Measurements from ENCODE around the gene LAPTM5. TPM values are rescaled to one million over a fixed set of nuclear protein-coding genes. Genes with fewer than 3 reads are reported as not detected.

Gene LAPTM5
- total and polyA plus RNA-seq, 4 donors, result 58.7 to 653 (median 271) TPM

DNA sequence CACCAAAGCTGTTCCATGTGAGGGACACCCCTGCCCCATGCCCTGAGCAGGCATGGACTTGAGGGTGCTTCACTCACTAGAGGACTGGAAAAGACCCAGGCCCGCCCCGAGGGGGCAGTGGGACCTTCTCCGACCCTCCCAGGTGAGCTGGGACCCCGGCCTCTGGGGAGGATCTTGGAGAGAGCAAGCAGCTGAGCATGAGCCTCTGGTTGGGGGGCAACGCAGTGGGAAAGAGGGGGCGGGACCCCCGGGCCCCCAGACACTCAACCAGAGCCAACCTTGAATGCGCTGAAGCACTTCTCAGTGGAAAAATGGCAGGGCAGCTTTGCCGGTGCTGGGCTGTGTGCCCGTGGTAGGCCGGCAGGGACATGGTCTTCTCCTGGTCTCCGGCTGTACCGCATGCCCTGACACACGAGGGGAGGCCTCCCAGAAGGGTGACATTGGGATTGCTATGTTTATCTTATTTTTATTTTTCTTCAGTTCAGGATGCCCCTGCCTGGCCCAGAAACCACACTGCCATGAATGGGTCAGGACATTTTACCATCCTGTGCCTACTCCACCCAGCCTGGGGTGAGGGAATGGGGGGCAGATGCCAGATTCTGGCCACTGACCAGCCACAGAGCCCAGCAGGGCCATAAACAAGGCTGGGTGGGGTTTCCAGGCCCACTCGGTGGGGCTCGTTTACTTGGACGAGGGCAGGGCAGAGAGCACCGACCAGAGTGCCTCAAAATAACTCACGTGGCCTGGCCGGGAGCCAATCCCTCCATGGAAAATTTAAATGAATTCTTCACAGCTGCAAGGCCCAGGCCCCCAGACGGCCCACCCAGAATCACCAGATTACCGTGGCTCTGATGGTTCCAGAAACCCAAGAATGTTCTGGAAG is 17.2 kb upstream of the LAPTM5 start:
- H3K9ac ChIP-seq (ENCODE audit: insufficient read depth in 1 of 2, low read length in 2 of 2), result no peak overlapping the region

DNA sequence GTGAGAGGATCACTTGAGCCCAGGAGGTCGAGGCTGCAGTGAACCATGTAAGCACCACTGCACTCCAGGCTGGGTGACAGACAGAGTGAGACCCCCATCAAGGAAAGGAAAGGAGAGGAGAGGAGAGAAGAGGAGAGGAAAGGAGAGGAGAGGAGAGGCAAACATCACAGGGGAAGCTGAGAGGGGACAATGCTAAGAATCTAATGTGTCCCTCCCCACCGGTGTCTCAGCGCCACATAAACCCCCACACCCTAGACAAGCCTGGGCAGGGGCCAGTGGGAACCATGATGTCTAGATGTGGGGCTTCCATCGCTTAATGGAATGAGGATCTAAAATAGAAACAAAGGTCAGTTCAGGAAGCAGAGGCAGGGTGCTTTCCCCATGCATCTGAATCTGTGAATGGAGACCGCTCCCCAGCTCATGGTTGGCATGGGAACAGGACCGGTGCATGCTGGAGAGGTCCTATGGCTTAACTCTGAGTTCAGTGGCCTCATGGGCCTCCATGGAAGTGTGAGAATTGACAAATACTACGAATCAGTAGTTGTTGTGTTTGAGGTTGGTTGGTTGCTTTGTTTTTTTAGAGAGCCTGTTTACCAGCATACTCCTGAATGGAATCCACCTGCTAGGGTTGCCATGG is 16.3 kb upstream of the LAPTM5 start:
- no peaks in the 10 kb centered on the region for H3K4me1 ChIP-seq (ENCODE audit: control insufficient read depth in 5 of 5, insufficient read depth in 5 of 5, low read length in 5 of 5)
- H3K27me3 ChIP-seq (ENCODE audit: control insufficient read depth in 3 of 3, insufficient read depth in 3 of 3, low read length in 2 of 3), result no peaks in the 10 kb centered on the region
- DNase-seq (no peak), ATAC-seq (ENCODE audit: insufficient read depth, low FRiP score) (no peak)
- WGBS, 2 donors, result 76 to 77% methylated on average over 7 of the region's 7 CpGs
- H3K36me3 ChIP-seq (ENCODE audit: control insufficient read depth in 4 of 4, insufficient read depth in 4 of 4, low read length in 4 of 4), result no peaks in the 10 kb centered on the region
- H3K9ac ChIP-seq (ENCODE audit: insufficient read depth in 1 of 2, low read length in 2 of 2), result no peak overlapping the region
- no peaks in the 10 kb centered on the region for H3K9me3 ChIP-seq (ENCODE audit: control insufficient read depth in 4 of 4, insufficient read depth in 3 of 4, low read length in 3 of 4)
- TF ChIP-seq, protein P1, sequence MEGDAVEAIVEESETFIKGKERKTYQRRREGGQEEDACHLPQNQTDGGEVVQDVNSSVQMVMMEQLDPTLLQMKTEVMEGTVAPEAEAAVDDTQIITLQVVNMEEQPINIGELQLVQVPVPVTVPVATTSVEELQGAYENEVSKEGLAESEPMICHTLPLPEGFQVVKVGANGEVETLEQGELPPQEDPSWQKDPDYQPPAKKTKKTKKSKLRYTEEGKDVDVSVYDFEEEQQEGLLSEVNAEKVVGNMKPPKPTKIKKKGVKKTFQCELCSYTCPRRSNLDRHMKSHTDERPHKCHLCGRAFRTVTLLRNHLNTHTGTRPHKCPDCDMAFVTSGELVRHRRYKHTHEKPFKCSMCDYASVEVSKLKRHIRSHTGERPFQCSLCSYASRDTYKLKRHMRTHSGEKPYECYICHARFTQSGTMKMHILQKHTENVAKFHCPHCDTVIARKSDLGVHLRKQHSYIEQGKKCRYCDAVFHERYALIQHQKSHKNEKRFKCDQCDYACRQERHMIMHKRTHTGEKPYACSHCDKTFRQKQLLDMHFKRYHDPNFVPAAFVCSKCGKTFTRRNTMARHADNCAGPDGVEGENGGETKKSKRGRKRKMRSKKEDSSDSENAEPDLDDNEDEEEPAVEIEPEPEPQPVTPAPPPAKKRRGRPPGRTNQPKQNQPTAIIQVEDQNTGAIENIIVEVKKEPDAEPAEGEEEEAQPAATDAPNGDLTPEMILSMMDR (IDR thresholded peaks at IDR 0.05; ENCODE audit: control extremely low read depth, extremely low read depth), result no peak
- H3K4me3 ChIP-seq, result no peak overlapping the region
- no peak overlapping the region for H3K27ac ChIP-seq (ENCODE audit: low read depth in 1 of 2, low read length in 1 of 2)

More for the DNA sequence above, 17.2 kb upstream of the LAPTM5 start:
- no peak overlapping the region for H3K27ac ChIP-seq (ENCODE audit: low read depth in 1 of 2, low read length in 1 of 2)
- no peak for DNase-seq
- H3K4me3 ChIP-seq, result no peak overlapping the region
- no peaks in the 10 kb centered on the region for H3K9me3 ChIP-seq (ENCODE audit: control insufficient read depth in 4 of 4, insufficient read depth in 3 of 4, low read length in 3 of 4)
- ATAC-seq (ENCODE audit: insufficient read depth, low FRiP score), result no peak
- H3K4me1 ChIP-seq (ENCODE audit: control insufficient read depth in 5 of 5, insufficient read depth in 5 of 5, low read length in 5 of 5), result no peaks in the 10 kb centered on the region
- WGBS, 2 donors, result 68 to 75% methylated on average over 22 of the region's 22 CpGs
- no peaks in the 10 kb centered on the region for H3K36me3 ChIP-seq (ENCODE audit: control insufficient read depth in 4 of 4, insufficient read depth in 4 of 4, low read length in 4 of 4)
- TF ChIP-seq, protein P1 (IDR thresholded peaks at IDR 0.05; ENCODE audit: control extremely low read depth, extremely low read depth), result no peak
- H3K27me3 ChIP-seq (ENCODE audit: control insufficient read depth in 3 of 3, insufficient read depth in 3 of 3, low read length in 2 of 3), result no peaks in the 10 kb centered on the region

DNA sequence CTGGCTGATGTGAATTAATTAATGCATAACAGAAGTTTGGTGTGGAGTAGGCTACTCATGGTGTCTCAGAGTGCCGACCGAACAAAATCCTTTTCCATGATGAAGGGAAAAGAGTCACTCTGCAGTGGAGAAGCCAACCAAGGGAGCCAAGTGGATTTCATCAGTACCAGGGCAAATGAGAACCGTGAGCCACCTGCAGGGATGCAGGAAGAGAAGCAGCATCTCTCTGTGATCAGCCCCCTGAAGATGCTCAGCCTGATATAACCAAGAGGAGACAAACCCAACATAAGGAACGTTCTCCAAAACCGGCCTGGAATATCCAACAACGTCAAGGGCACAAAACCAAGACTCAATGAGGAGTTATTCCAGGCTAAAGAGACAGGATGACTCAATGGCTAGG is 13.4 kb upstream of the LAPTM5 start:
- no peaks in the 10 kb centered on the region for H3K27me3 ChIP-seq (ENCODE audit: control insufficient read depth in 3 of 3, insufficient read depth in 3 of 3, low read length in 2 of 3)
- H3K36me3 ChIP-seq (ENCODE audit: control insufficient read depth in 4 of 4, insufficient read depth in 4 of 4, low read length in 4 of 4), result no peaks in the 10 kb centered on the region
- ATAC-seq (ENCODE audit: insufficient read depth, low FRiP score), result no peak
- no peak overlapping the region for H3K27ac ChIP-seq (ENCODE audit: low read depth in 1 of 2, low read length in 1 of 2)
- WGBS, 2 donors, result 89 to 90% methylated on average over 6 of the region's 6 CpGs
- H3K9me3 ChIP-seq (ENCODE audit: control insufficient read depth in 4 of 4, insufficient read depth in 3 of 4, low read length in 3 of 4), result no peaks in the 10 kb centered on the region
- H3K9ac ChIP-seq (ENCODE audit: insufficient read depth in 1 of 2, low read length in 2 of 2), result no peak overlapping the region
- H3K4me3 ChIP-seq, result no peak overlapping the region
- no peak for DNase-seq
- H3K4me1 ChIP-seq (ENCODE audit: control insufficient read depth in 5 of 5, insufficient read depth in 5 of 5, low read length in 5 of 5), result no peaks in the 10 kb centered on the region
- TF ChIP-seq, protein P1 (IDR thresholded peaks at IDR 0.05; ENCODE audit: control extremely low read depth, extremely low read depth), result no peak

Data from lung (tissue), 12 donors.